ENCODE results near the gene CSPG4.
"Not testable (repeated sequence)": the region's sequence is repeated elsewhere in the genome, so short reads cannot be mapped to it uniquely, and the experiment has no call there.

CSPG4 gene

GRCh38 chr15:75712668-75713337 is at the start of gene CSPG4:
Gene CSPG4, minus strand, starts transcription at chr15:75712848. Its CDS starts 93 bp downstream, at chr15:75712755.
- peak; percentile 90 for DNase-seq

- not testable (repeated sequence) for DNase-seq
These were observed 49.7 kb upstream of the CSPG4 start for GRCh38 chr15:75762357-75762718.

GRCh38 chr15:75761446-75762356 is 49.1 kb upstream of the CSPG4 start:
- DNase-seq, result no peak

- DNase-seq, result no peak
These were observed 48.2 kb upstream of the CSPG4 start for GRCh38 chr15:75760704-75761435.

GRCh38 chr15:75760131-75760520 is 47.5 kb upstream of the CSPG4 start:
- DNase-seq, result not testable (repeated sequence)

- DNase-seq, result no peak
These were observed 46.9 kb upstream of the CSPG4 start for GRCh38 chr15:75759416-75760130.

- DNase-seq, result peak; percentile 94
These were observed 45.6 kb upstream of the CSPG4 start for GRCh38 chr15:75758071-75758872.

GRCh38 chr15:75754871-75755270 is 42.2 kb upstream of the CSPG4 start:
- not testable (repeated sequence) for DNase-seq

GRCh38 chr15:75753145-75753544 is 40.5 kb upstream of the CSPG4 start:
- no peak for DNase-seq

- no peak for DNase-seq
These were observed 39.2 kb upstream of the CSPG4 start for GRCh38 chr15:75751891-75752290.

- DNase-seq, result no peak
These were observed 38.6 kb upstream of the CSPG4 start for GRCh38 chr15:75751116-75751875.

- DNase-seq, result no peak
These were observed 37.8 kb upstream of the CSPG4 start for GRCh38 chr15:75750261-75751050.

GRCh38 chr15:75749820-75750219 is 37.2 kb upstream of the CSPG4 start:
- no peak for DNase-seq

GRCh38 chr15:75748882-75749281 is 36.2 kb upstream of the CSPG4 start:
- DNase-seq, result not testable (repeated sequence)

GRCh38 chr15:75747121-75747520 is 34.5 kb upstream of the CSPG4 start:
- DNase-seq, result not testable (repeated sequence)

- DNase-seq, result no peak
These were observed 32.7 kb upstream of the CSPG4 start for GRCh38 chr15:75745305-75745704.

- DNase-seq, result peak; percentile 4
These were observed 29.7 kb upstream of the CSPG4 start for GRCh38 chr15:75742346-75742745.

- no peak for DNase-seq
These were observed 27.1 kb upstream of the CSPG4 start for GRCh38 chr15:75739791-75740190.

GRCh38 chr15:75738647-75739325 is 26.1 kb upstream of the CSPG4 start:
- DNase-seq, result peak; percentile 95
